Endothelial cell of umbilical vein (primary cell): Measurements from ENCODE around the gene MT1M.

Experiments used
- CTCF ChIP-seq, 2 donors: IDR thresholded peaks; 1 replicate in 1 of 2; 2 replicates in 1 of 2; pipeline ENCODE4 v1.5.1; 2011; ENCODE audit warnings: low read length in 2 of 2, mild to moderate bottlenecking in 2 of 2, moderate library complexity in 2 of 2, control low read depth in 1 of 2, inconsistent platforms in 1 of 2, low read depth in 1 of 2; ENCODE audit not compliant: insufficient read depth in 1 of 2; ENCODE audit errors: extremely low read depth in 1 of 2
- EZH2 ChIP-seq: IDR thresholded peaks from 2 replicates; pipeline ENCODE4 v1.6.1; 2012; ENCODE audit warnings: borderline replicate concordance, low read depth, mild to moderate bottlenecking, moderate library complexity, low read length, inconsistent platforms; ENCODE audit not compliant: severe bottlenecking
- MAX ChIP-seq: IDR thresholded peaks from 2 replicates; pipeline ENCODE4 v1.6.1; 2011; ENCODE audit not compliant: insufficient read depth, insufficient read length
- POLR2A ChIP-seq: IDR thresholded peaks from 2 replicates; pipeline ENCODE4 v1.6.1; 2012; ENCODE audit warnings: low read depth, mild to moderate bottlenecking, control low read depth, low read length

- TF ChIP-seq POLR2A: no peak
- TF ChIP-seq CTCF (IDR thresholded peaks at IDR 0.05; ENCODE audit: extremely low read depth in 1 of 2, insufficient read depth in 1 of 2, low read depth in 1 of 2, low read length in 2 of 2): no peak
- no peak for TF ChIP-seq MAX
- TF ChIP-seq EZH2: no peak
Observed at GRCh38 chr16:56625943-56626654, 6.4 kb upstream of the MT1M start.
